CMK (cell line): Measurements from ENCODE around the gene EML5.

Experiments
- DNase-seq: peaks from one replicate; pipeline ENCODE4 v3.0.0-alpha.2; 2010; ENCODE audit warnings: low read depth

EML5 gene

GRCh38 chr14:88562532-88562830 is 230.3 kb downstream of the EML5 start:
- DNase-seq, result no peak
